HG03558 (cell line): Measurements from ENCODE around the gene NRF1.
"Not testable (repeated sequence)": the region's sequence is repeated elsewhere in the genome, so short reads cannot be mapped to it uniquely, and the experiment has no call there.

Source experiments
- ATAC-seq: cut with Tn5 transposase; IDR thresholded peaks from one replicate; pipeline ENCODE4 v1.9.1; 2021; ENCODE audit warnings: moderate number of reproducible peaks; ENCODE audit not compliant: unreplicated experiment; ENCODE audit errors: extremely low read depth

Gene NRF1

DNA sequence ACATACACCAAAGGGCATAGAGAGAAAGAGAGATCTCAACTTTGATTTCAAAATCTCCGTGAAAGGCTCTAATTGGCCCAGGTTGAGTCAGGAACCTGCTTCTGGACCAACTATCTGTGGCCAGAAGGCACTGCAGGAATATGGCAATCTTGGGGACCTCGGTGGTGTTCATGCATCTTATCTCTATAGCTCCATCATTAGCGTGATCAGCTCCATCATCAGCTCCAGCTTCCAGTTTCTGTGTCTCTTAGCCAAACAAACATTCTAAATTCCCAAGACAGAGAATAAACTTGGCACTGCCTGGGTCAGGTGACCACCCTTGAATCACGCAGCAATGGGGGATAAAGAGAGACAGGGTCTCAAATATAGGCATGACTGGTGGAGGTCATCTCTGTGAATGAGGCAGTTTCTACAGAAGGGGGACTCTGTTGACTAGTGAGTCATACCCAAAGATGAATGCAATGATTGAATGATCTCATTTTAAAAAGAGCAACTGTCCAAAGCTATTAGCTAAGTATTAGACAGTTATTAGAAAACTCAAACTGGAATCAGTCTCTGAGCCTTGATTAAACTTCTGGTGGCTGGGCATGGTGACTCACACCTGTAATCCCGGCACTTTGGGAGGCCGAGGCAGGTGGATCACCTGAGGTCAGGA, 5.4 kb upstream of the NRF1 start:
- no peak for ATAC-seq

DNA sequence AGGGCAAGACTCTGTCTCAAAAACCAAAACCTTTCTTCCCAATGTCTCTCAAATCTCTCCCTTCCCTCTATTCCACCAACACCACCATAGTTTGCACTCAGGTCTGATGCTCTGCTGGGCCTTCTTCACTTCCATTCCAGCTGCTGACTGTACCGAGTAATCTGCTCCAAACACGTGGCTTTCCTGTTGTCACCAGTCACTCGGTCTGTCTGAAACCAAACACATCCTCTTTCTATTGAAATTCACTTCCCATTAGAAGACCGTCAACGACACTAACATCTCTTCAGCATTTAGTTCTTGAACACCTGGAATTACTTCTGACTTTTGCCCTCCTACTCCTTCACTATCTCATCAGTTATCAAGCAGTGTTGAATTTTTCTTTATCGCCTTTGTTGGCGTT, 4.7 kb upstream of the NRF1 start:
- ATAC-seq, result no peak

DNA sequence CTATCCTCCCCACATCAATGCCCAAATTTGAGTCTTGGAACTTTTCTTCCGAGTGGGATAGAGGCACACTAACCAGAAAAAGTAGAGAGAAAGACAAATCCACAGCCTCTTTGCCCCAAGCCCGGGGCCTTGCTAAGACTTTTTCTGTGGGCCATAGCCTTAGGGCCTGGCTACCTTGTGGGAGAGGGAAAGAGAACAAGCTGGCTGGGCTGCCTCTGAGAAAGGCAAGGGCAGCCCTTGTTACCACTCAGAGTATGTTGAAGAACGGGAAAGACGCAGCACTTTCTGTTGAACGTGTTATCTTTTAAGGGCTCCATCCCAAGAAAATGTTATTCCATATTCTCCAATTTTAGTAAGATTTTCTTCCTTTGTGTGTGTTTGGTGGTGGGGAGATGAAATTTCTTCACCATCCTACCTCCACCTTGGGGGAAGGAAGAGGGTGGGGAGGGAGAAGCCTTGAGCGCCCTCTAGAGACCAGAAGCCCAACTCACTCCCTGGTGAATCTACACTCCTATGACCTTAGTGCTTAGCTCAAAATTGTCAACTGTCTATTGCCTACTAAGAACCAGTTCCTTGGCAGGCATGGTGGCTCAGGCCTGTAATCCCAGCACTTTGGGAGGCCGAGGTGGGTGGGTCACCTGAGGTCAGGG, 3.9 kb upstream of the NRF1 start:
- no peak for ATAC-seq

DNA sequence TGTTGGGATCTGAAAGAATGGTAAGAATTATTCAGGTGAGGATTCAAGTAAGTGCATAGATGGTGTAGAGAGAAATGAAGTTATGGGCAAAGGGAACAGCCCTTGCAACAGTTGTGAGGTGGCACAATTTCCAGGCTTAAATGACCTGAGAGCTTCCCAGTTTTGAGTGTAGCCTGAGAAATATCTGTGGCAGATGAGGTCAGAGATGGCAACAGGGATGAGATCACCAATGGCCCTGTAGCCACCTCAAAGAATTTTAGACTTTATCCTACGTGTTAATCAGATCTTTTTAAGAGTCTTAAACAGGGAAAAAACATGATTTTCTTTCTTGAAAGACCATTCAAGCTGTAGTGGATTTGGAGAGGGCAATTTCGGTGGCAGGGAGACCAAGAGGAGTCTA, 1.9 kb upstream of the NRF1 start:
- no peak for ATAC-seq

DNA sequence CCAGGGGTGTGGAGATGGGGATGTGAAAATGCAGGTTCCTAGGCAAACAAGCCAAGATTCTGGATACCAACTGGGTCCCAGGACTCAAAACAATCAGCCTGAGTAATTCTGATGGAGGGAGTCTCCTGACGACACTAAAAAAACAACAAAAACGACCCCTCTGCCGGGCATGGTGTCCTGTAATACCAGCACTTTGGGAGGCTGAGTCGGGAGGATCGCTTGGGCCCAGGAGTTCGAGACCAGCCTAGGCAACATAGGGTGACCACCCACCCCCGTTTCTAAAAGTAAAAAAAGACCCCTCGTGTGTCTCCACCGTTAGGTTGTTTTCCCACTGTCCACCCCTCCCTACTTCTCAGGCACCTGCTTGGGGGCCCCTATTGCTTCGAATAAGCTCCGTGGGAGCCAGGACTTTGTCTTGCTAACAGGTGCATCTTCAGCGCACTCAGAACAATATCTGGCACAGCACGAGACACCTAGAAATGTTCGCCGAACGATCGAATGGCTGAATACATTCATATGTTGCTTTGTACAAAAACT, 743 bp upstream of the NRF1 start:
- no peak for ATAC-seq

DNA sequence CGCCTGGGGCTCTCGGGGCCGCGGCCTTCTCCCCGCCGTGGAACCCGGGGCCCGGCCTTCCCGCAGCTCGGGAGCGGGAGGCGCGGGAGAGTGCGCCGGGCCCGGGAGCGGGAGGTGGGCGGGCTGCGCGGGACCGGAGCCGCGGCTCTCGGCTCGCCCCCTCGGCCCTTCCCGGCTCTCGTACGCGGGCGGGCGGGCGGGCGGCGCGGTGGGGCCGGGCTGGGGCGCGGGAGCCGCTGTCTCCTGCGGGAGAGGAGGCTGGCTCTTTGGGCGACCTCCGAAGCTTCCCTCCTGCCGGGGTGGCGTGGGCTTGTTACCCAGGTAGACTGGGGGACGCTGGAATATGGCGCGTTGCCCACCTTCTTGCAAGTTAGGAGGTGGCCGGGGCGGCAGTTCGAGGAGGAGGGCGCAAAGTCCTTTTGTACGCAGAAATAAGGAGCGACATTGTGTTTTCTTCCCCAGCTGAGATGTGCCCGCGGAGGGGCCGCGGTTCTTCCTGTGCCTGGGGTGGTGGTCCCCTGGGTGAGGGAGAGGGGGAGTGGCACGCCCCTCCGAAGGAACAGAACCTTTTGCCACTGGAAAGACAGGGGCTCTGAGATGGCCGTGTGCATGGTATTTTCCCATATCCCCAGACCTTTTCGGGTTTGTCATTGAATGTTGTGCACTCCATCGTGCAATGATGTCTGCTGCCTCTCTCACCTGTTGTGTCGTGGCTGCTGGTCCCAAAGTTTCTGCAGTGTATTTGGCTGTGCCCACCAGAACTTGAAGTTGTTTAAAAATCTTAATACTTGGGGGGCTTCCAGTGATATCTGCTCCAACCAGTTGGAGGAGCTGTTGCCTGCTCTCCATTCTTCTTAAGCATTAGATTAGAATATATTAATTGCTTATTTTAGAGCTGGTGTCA, 844 bp downstream of the NRF1 start:
- no peak for ATAC-seq

DNA sequence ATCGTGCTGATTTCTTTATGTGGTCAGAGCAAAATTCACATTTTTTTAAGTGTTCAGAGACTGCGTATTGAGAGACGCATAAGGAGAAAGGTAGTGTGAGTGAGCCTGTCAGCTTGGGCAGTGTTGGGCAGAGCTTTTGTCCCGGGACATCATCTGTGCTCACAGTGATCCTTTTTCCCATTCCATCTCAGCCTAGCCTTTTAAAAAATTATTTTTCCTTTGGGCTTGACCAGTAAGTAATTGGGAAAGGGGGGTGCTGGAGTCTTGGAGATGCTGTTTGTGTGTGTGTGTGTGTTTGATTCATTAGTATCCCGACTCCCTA, 1.5 kb downstream of the NRF1 start:
- no peak for ATAC-seq

DNA sequence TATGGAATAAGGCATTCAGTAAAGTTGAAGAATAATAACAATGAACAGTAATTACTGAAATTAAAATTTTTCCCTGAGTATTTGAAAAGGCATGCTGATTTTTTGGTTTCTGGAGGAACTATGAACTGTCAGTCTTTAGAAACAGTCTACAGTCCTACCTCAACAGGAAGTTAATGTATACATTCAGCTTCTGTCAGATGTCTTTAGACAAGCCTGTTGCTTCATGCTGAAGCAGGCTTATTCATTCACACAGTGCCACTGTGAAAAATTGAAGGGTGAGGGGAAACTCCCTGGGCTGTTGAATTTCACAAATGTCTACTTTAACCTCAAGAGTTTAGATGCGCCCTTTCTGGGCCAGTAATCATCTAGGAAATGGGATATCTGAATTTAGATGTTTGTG, 3.5 kb downstream of the NRF1 start:
- peak; percentile 30 for ATAC-seq

DNA sequence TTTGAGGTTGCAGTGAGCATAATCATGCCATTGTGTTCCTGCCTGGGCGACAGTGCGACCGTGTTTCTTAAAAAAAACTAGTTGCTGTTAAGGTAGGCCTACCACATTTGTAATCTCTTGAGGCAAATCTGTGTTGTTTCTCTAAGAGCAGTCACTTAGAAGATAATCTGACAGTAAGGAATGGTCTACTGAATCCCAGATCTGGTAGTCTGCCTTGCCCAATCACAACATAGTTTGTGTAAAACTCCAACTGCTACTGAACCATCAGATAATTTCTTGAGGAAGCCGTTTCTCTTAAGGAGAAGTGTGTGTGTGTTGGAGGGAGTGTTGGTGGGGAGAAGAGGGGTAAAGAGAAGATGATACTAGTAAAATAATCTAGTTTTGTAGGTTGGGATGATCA, 5.0 kb downstream of the NRF1 start:
- no peak for ATAC-seq

DNA sequence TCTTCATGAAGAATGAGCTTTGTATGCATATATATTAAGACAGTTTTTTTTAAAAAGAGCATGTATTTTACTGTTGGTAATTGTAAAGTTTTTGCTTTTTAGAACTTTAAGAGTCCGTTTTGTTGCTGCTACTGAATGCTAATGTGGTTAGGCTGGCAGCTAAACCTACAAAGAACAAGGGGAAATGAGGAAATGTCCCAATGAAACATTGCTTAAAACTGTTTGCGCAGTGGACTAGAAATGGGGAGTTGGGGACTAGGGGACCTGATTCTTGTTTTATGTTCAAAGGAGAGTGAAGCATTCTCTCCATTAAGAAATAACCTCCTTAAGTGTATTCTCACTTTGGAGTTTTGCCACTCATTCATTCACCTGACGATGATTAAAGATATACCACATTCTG, 5.7 kb downstream of the NRF1 start:
- ATAC-seq, result no peak

DNA sequence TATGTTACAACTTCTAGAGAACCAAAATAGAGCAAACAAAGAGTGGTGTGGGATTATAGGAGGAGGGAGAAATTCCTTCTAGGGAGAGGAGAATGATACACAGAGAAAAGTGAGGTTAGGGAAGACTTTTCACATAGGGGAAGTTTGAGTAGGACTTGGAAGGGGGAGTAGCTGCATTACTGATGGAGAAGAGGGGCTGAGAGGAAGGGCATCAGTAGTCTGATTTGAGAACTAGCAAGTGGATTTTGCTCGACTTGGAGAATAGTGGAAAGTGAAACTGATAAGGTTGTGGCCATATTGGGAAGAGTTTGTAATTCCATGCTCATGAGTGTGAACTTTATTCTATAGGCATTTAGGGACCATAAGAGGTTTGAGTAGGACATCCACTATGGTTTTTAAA, 6.1 kb downstream of the NRF1 start:
- ATAC-seq, result no peak

DNA sequence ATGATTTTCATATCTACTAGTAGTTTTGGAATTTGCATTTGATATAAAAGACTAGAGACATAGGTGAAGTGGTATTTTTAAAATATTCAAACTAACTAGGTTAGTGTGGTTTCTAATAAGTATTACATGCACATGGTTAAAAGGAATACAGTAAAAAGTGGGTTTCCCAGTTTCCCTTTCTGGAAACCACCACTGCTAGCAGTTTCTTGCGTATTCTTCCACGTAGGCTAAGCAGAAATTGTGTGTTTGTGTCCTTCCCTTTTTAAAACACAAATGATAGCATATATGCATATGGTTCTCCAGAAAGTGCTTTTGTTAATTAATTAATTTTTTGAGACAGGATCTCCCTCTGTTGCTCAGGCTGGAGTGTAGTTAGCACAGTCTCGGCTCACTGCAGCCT, 15.4 kb downstream of the NRF1 start:
- no peak for ATAC-seq

DNA sequence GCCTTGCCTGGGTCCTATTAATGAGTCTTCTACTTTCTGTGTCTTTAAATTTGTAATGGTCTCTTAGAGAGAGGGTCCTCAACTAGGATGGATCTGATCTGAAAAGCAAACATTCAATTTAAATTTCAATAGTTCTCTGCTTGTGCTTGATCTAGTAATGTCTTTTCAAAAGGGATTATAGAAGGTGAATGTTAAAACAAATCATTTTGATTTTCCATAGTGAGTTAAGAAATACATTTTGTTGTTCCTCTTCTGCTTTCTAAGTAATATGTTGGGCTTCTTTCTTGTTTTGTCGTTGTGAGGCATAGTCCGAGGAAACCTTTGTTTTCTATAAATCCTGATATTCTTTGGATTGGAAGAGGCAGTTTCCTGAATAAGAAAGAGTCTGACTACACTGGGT, 18.8 kb downstream of the NRF1 start:
- no peak for ATAC-seq

DNA sequence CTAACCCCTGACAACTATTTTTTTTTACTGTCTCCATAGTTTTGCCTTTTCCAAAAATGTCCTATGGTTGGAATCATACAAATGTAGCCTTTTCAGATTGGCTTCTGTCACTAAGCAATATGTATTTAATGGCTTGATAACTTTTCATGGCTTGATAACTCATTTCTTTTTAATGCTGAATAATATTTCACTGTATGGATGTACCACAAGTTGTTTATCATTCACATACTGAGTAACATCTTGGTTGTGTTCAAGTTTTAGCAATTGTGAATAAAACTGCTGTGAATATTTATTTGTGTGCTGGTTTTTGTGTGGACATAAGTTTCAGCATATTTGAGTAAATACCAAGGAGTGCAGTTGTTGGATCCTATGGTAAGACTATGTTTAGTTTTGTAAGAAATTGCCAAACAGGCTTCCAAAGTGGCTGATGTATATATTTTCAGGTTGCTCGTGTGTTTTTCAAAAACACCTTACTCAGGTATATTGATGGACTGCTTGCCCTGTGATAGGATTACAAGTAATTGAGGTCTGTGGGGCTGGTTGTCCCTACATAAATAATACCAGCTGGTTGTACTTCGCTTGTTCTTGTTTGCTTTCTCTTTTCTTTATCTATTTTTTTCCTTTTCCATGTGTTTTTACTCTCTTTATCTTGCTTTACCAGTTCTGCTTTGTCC, 23.0 kb downstream of the NRF1 start:
- no peak for ATAC-seq

DNA sequence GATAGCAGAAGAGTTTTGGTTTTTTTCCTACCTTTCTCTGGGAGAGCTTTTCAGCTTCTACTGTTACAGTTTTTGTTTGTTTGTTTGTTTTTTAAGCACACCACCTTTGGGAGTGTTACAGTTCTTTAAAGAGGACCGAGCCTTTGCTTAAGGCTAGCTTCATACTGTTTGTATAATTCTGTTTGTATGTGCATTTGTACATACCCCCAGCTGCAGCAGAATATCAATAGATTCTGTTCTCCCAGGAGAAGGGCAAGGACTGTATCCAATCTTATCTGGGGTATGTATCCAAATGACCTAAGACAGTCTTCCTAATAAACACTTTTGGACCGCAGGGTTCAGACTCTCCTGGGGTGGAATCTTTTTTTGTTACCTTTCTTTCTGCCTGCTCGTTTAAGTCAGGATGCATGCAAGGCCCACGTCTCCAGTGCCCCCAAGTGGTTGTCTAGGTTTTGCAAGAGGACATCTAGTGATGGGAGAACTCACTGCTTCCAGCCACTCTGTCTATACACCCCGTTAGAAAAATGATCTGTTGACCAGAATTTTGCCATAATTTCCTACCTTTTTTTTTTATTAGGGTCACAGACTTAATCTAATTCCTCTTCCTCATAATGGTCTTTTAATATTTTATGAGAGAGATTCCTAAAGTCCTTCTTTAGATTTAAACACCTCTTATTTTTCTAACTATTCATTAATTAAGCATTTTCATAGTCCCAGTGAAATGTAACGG, 23.9 kb downstream of the NRF1 start:
- ATAC-seq, result no peak

DNA sequence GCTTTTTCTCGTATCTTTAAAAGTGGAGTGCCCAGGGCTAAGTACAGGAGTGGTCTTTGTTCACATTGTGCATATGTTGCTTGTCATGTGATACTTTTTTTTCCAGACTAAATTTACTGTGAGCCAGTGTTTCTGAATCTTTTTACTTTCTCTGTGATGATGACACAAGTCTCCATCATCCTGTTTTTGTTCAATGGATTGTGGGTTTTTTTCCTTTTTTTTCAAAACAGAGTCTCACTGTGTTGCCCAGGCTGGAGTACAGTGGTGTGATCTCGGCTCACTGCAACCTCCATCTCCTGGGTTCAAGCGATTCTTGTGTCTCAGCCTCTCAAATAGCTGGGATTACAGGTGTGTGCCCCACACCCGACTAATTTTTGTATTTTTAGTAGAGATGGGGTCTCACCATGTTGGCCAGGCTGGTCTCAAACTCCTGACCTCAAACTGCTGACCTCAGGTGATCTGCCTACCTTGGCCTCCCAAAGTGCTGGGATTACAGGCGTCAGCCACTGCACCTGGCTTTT, 24.6 kb downstream of the NRF1 start:
- not testable (repeated sequence) for ATAC-seq

DNA sequence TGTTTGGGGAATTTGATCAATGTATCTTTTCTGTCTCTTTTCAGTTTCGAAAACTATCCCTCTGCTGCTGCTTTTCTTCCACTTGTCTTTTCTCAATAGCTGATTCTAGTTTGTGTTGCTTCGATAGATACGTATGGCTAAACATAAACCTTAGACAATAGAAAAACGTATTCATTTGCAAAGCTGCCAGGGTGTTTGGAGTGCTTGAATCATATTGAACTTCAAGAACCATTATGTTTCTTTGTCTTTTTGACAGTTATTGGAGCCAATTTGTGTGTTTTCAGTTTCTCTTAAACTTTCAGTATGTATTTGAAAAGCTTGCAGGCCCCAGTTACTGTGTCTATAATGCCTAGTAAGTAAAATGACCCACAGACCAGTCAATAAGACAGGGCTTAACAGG, 25.1 kb downstream of the NRF1 start:
- ATAC-seq, result no peak

DNA sequence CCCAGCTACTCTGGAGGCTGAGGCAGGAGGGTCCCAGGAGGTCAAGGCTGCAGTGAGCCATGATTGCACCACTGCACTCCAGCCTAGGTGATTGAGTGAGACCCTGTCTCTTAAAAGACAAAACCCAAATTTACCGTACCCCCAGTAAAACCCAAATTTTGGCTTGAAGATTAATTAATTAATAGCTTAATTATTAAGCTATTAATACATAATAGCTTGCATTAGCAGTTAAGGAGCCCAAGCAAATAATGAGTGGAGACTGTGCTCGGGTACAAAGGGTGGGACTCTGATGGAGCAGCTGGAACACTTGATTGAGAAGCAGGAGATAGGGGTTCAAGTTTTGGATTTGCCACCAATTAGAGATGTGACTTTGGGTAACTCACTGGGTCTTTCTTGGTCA, 28.9 kb downstream of the NRF1 start:
- ATAC-seq, result no peak

DNA sequence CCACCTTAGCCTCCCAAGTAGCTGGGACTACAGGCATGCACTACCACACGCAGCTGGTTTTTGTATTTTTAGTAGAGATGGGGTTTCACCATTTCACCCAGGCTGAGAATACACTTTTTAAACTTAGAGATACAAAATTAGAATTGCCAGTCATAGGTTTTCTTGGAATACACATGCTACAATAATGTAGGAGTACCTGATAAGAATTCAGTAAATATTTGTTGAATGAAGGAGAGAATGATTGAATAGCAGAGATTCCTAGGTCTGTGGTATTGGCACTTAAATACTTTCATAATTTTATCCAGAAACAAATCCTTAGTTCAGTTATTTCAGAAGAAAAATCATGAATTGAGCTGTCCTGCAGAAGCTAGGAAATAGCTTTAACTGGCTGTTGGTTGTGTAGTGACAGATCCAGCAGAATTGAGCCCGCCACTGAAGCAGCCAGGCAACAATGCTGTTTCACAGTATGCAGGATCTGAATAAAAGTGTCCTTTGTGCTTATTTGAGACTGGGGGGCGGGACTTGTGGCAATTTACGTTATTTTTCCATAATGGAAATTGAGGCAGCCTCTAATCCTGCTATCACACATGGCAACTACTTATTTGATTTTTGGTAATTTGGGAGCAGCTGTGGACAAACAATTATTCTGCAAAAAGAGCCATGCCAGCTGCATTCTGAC, 31.5 kb downstream of the NRF1 start:
- no peak for ATAC-seq
